Measurements from ENCODE around the gene NAGA. TPM values are rescaled to one million over a fixed set of nuclear protein-coding genes. Genes with fewer than 3 reads are reported as not detected.
A peak's percentile ranks its signal among the peaks of the same experiment; 100 is the strongest.
"Not testable (repeated sequence)": the region's sequence is repeated elsewhere in the genome, so short reads cannot be mapped to it uniquely, and the experiment has no call there.

The NAGA gene
- total RNA-seq (12.7 TPM), polyA plus RNA-seq (10 to 100 TPM; 17.9 to 29.0 (median 26.0) TPM)

- Mint-ChIP-seq H3K27me3 (no peaks in the 10 kb centered on the region), H3K4me1 (peaks cover 0 to 52% (median 28%) of the 10 kb centered on the region in 4 donors), H3K9me3 (no peaks in the 10 kb centered on the region)
These were observed at the start of gene NAGA for GRCh38 chr22:42070517-42071422. TSS of gene NAGA (minus strand) at chr22:42070812. CDS start at chr22:42070297, 515 bp downstream.

GRCh38 chr22:42116848-42117424 is 46.3 kb upstream of the NAGA start:
- DNase-seq (no peak), ATAC-seq (ENCODE audit: low read depth in 2 of 2) (no peak)
- Histone ChIP-seq H3K27me3 (ENCODE audit: control insufficient read depth, insufficient read depth, low read length) (no peaks in the 10 kb centered on the region), H3K9me3 (ENCODE audit: control insufficient read depth in 2 of 2, low read length in 2 of 2) (peaks cover 8 to 19% of the 10 kb centered on the region in 2 experiments), H3K4me3 (ENCODE audit: low read depth, low read length) (no peak overlapping the region), H3K27ac (ENCODE audit: insufficient read depth, low read length, poor library complexity, severe bottlenecking) (no peak overlapping the region), H3K4me1 (ENCODE audit: control insufficient read depth, insufficient read depth, low read length, poor library complexity, severe bottlenecking) (peaks cover 23% of the 10 kb centered on the region), H3K36me3 (ENCODE audit: control insufficient read depth, insufficient read depth, low read length) (no peaks in the 10 kb centered on the region)
- Mint-ChIP-seq H3K4me3 (no peak overlapping the region), H3K9me3 (peaks cover 0 to 21% (median 4%) of the 10 kb centered on the region in 7 donors), H3K4me1 (peaks cover 27 to 38% (median 31%) of the 10 kb centered on the region in 4 donors), H3K27ac (peak overlapping the region in 1 of 3 donors; percentile 89), H3K27me3 (no peaks in the 10 kb centered on the region), H3K36me3 (peaks cover 12% of the 10 kb centered on the region)

More at GRCh38 chr22:42070517-42071422, at the start of gene NAGA:
- H3K36me3 Mint-ChIP-seq = peaks cover 10% of the 10 kb centered on the region
- peaks cover 7% of the 10 kb centered on the region for H3K36me3 ChIP-seq (ENCODE audit: control insufficient read depth, insufficient read depth, low read length)
- ATAC-seq (ENCODE audit: low read depth in 2 of 2) (peak; percentile 97), DNase-seq (peak; percentile 91 to 97 (median 94))
- no peaks in the 10 kb centered on the region for H3K9me3 ChIP-seq (ENCODE audit: control insufficient read depth in 2 of 2, low read length in 2 of 2)
- peaks cover 56% of the 10 kb centered on the region for H3K4me1 ChIP-seq (ENCODE audit: control insufficient read depth, insufficient read depth, low read length, poor library complexity, severe bottlenecking)
- peak within 1 kb of the TSS; percentile 69 to 96 (median 96) for H3K27ac Mint-ChIP-seq
- H3K27me3 ChIP-seq (ENCODE audit: control insufficient read depth, insufficient read depth, low read length) = no peaks in the 10 kb centered on the region
- H3K27ac ChIP-seq (ENCODE audit: insufficient read depth, low read length, poor library complexity, severe bottlenecking) = peak within 1 kb of the TSS; percentile 85
- H3K4me3 ChIP-seq (ENCODE audit: low read depth, low read length) = peak within 1 kb of the TSS; percentile 75
- H3K4me3 Mint-ChIP-seq = peak within 1 kb of the TSS; percentile 90 to 95 (median 94)

GRCh38 chr22:42115420-42115830 is 44.8 kb upstream of the NAGA start:
- not testable (repeated sequence) for H3K27me3 Mint-ChIP-seq; H3K36me3 ChIP-seq (ENCODE audit: control insufficient read depth, insufficient read depth, low read length); H3K4me3 Mint-ChIP-seq; H3K27ac ChIP-seq (ENCODE audit: insufficient read depth, low read length, poor library complexity, severe bottlenecking); H3K4me3 ChIP-seq (ENCODE audit: low read depth, low read length); DNase-seq; H3K27me3 ChIP-seq (ENCODE audit: control insufficient read depth, insufficient read depth, low read length); ATAC-seq (ENCODE audit: low read depth in 2 of 2); H3K4me1 ChIP-seq (ENCODE audit: control insufficient read depth, insufficient read depth, low read length, poor library complexity, severe bottlenecking)
- Mint-ChIP-seq H3K36me3 (peaks cover 12% of the 10 kb centered on the region), H3K27ac (peak overlapping the region in 1 of 3 donors; percentile 46), H3K4me1 (peaks cover 14 to 23% (median 19%) of the 10 kb centered on the region in 4 donors), H3K9me3 (peaks cover 0 to 21% (median 4%) of the 10 kb centered on the region in 7 donors)
- H3K9me3 ChIP-seq (ENCODE audit: control insufficient read depth in 2 of 2, low read length in 2 of 2) = peaks cover 8 to 19% of the 10 kb centered on the region in 2 experiments

GRCh38 chr22:42114721-42115120 is 44.1 kb upstream of the NAGA start:
- no peaks in the 10 kb centered on the region for H3K36me3 ChIP-seq (ENCODE audit: control insufficient read depth, insufficient read depth, low read length)
- peak in 1 of 3 donors; percentile 30 for DNase-seq
- peaks cover 1% of the 10 kb centered on the region for H3K4me1 ChIP-seq (ENCODE audit: control insufficient read depth, insufficient read depth, low read length, poor library complexity, severe bottlenecking)
- no peak overlapping the region for H3K4me3 ChIP-seq (ENCODE audit: low read depth, low read length)
- Mint-ChIP-seq H3K27ac (no peak overlapping the region), H3K27me3 (no peaks in the 10 kb centered on the region), H3K4me1 (peaks cover 9 to 16% (median 13%) of the 10 kb centered on the region in 4 donors), H3K9me3 (peaks cover 0 to 21% (median 4%) of the 10 kb centered on the region in 7 donors), H3K36me3 (peaks cover 12% of the 10 kb centered on the region), H3K4me3 (no peak overlapping the region)
- peaks cover 8 to 19% of the 10 kb centered on the region in 2 experiments for H3K9me3 ChIP-seq (ENCODE audit: control insufficient read depth in 2 of 2, low read length in 2 of 2)
- H3K27ac ChIP-seq (ENCODE audit: insufficient read depth, low read length, poor library complexity, severe bottlenecking) = no peak overlapping the region
- ATAC-seq (ENCODE audit: low read depth in 2 of 2) = no peak
- no peaks in the 10 kb centered on the region for H3K27me3 ChIP-seq (ENCODE audit: control insufficient read depth, insufficient read depth, low read length)

GRCh38 chr22:42112793-42113192 is 42.2 kb upstream of the NAGA start:
- not testable (repeated sequence) for H3K4me3 ChIP-seq (ENCODE audit: low read depth, low read length); ATAC-seq (ENCODE audit: low read depth in 2 of 2); H3K4me1 ChIP-seq (ENCODE audit: control insufficient read depth, insufficient read depth, low read length, poor library complexity, severe bottlenecking); H3K27ac Mint-ChIP-seq; DNase-seq; H3K27me3 ChIP-seq (ENCODE audit: control insufficient read depth, insufficient read depth, low read length); H3K36me3 ChIP-seq (ENCODE audit: control insufficient read depth, insufficient read depth, low read length); H3K4me3 Mint-ChIP-seq; H3K4me1 Mint-ChIP-seq; H3K27ac ChIP-seq (ENCODE audit: insufficient read depth, low read length, poor library complexity, severe bottlenecking); H3K27me3 Mint-ChIP-seq
- H3K9me3 ChIP-seq (ENCODE audit: control insufficient read depth in 2 of 2, low read length in 2 of 2) = peaks cover 8 to 19% of the 10 kb centered on the region in 2 experiments
- H3K36me3 Mint-ChIP-seq = peaks cover 12% of the 10 kb centered on the region
- peaks cover 0 to 21% (median 4%) of the 10 kb centered on the region in 7 donors for H3K9me3 Mint-ChIP-seq

GRCh38 chr22:42111798-42112197 is 41.2 kb upstream of the NAGA start:
- H3K27ac Mint-ChIP-seq = peak overlapping the region in 1 of 3 donors; percentile 72

GRCh38 chr22:42108848-42109247 is 38.2 kb upstream of the NAGA start:
- Histone ChIP-seq H3K9me3 (ENCODE audit: control insufficient read depth in 2 of 2, low read length in 2 of 2) (peaks cover 11 to 20% of the 10 kb centered on the region in 2 experiments), H3K27ac (ENCODE audit: insufficient read depth, low read length, poor library complexity, severe bottlenecking) (no peak overlapping the region), H3K4me3 (ENCODE audit: low read depth, low read length) (no peak overlapping the region), H3K27me3 (ENCODE audit: control insufficient read depth, insufficient read depth, low read length) (no peaks in the 10 kb centered on the region), H3K36me3 (ENCODE audit: control insufficient read depth, insufficient read depth, low read length) (no peaks in the 10 kb centered on the region), H3K4me1 (ENCODE audit: control insufficient read depth, insufficient read depth, low read length, poor library complexity, severe bottlenecking) (no peaks in the 10 kb centered on the region)
- no peak for DNase-seq
- H3K27me3 Mint-ChIP-seq = no peaks in the 10 kb centered on the region
- ATAC-seq (ENCODE audit: low read depth in 2 of 2) = no peak
- H3K4me3 Mint-ChIP-seq = no peak overlapping the region
- peaks cover 0 to 11% (median 0%) of the 10 kb centered on the region in 7 donors for H3K9me3 Mint-ChIP-seq
- peaks cover 0 to 6% (median 2%) of the 10 kb centered on the region in 4 donors for H3K4me1 Mint-ChIP-seq
- H3K27ac Mint-ChIP-seq = no peak overlapping the region
- H3K36me3 Mint-ChIP-seq = no peaks in the 10 kb centered on the region

More at GRCh38 chr22:42111798-42112197, 41.2 kb upstream of the NAGA start:
- H3K36me3 Mint-ChIP-seq = peaks cover 12% of the 10 kb centered on the region
- no peak overlapping the region for H3K4me3 Mint-ChIP-seq
- peaks cover 8 to 19% of the 10 kb centered on the region in 2 experiments for H3K9me3 ChIP-seq (ENCODE audit: control insufficient read depth in 2 of 2, low read length in 2 of 2)
- peaks cover 0 to 20% (median 4%) of the 10 kb centered on the region in 7 donors for H3K9me3 Mint-ChIP-seq
- DNase-seq (no peak), ATAC-seq (ENCODE audit: low read depth in 2 of 2) (no peak)
- H3K36me3 ChIP-seq (ENCODE audit: control insufficient read depth, insufficient read depth, low read length) = no peaks in the 10 kb centered on the region
- H3K27me3 Mint-ChIP-seq = no peaks in the 10 kb centered on the region
- H3K4me1 Mint-ChIP-seq = peaks cover 0 to 6% (median 2%) of the 10 kb centered on the region in 4 donors
- no peak overlapping the region for H3K4me3 ChIP-seq (ENCODE audit: low read depth, low read length)
- no peaks in the 10 kb centered on the region for H3K4me1 ChIP-seq (ENCODE audit: control insufficient read depth, insufficient read depth, low read length, poor library complexity, severe bottlenecking)
- H3K27me3 ChIP-seq (ENCODE audit: control insufficient read depth, insufficient read depth, low read length) = no peaks in the 10 kb centered on the region
- no peak overlapping the region for H3K27ac ChIP-seq (ENCODE audit: insufficient read depth, low read length, poor library complexity, severe bottlenecking)
